Measurements from ENCODE around the gene HSF5. TPM values are rescaled to one million over a fixed set of nuclear protein-coding genes. Genes with fewer than 3 reads are reported as not detected.
A peak's percentile ranks its signal among the peaks of the same experiment; 100 is the strongest.

The HSF5 gene
- total and polyA plus RNA-seq, 2 donors (not counting 3 experiments of a cell fraction or from before 2014, with no cell fraction given), result 0.03 TPM; not detected in 1

- Histone ChIP-seq H3K79me2 (ENCODE audit: control insufficient read depth, insufficient read depth, low read length) (no peaks in the 10 kb centered on the region), H3K9me1 (replicated peaks; ENCODE audit: control insufficient read depth, extremely low read depth, insufficient read depth, low read length) (no peaks in the 10 kb centered on the region), H3K4me2 (ENCODE audit: insufficient read depth, low read length) (peak overlapping the region; percentile 18), H3K4me1 (ENCODE audit: control insufficient read depth, extremely low read depth, insufficient read depth, low read length) (peaks cover 18% of the 10 kb centered on the region), H4K20me1 (replicated peaks; ENCODE audit: control insufficient read depth, extremely low read depth, insufficient read depth, low read length) (no peaks in the 10 kb centered on the region), H3K9ac (replicated peaks; ENCODE audit: extremely low read depth, insufficient read depth, low read length) (no peak overlapping the region), H3K9me3 (replicated peaks; ENCODE audit: control insufficient read depth, insufficient read depth, low read length) (no peaks in the 10 kb centered on the region), H3K36me3 (ENCODE audit: control insufficient read depth in 2 of 2, extremely low read depth in 1 of 2, insufficient read depth in 2 of 2, low read length in 2 of 2) (peaks cover 0 to 20% of the 10 kb centered on the region in 2 experiments), H3K4me3 (replicated peaks in 1 of 3; ENCODE audit: insufficient read depth in 1 of 3, low read depth in 1 of 3, low read length in 3 of 3) (peak overlapping the region in 2 of 3 experiments; percentile 6 to 65), H3K27me3 (ENCODE audit: control insufficient read depth in 2 of 2, insufficient read depth in 2 of 2, low read length in 2 of 2) (no peaks in the 10 kb centered on the region), H2AFZ (ENCODE audit: low read depth, low read length) (peak overlapping the region; percentile 80), H3K27ac (ENCODE audit: insufficient read depth, low read depth, low read length) (no peak overlapping the region)
- CTCF ChIA-PET, result interaction anchor here (1.2 to 2.1 kb wide), 5 partner anchors 13 to 490 kb away, joined by 4 to 7 read pairs (median 6); partner anchors contain the start of gene HSF5
- dilution Hi-C loops (cut with MboI; ENCODE audit: extremely low pct_ligation_motif_present, low sequenced_read_pairs), result no loop called here
- intact Hi-C loops (cut with micrococcal nuclease), result loop anchor here (5.0 kb wide), 3 partner anchors 243 to 913 kb away; partner anchors contain the start of gene PPM1E
- BruUV-seq (replicated peaks), result no TSS peak
- TF ChIP-seq MAX (IDR thresholded peaks at IDR 0.05; ENCODE audit: insufficient read depth, insufficient read length) (no peak), MYC (IDR thresholded peaks at IDR 0.05; ENCODE audit: low read depth, low read length) (no peak), GATA2 (IDR thresholded peaks at IDR 0.05; ENCODE audit: insufficient read depth, insufficient read length, low read depth, low read length) (no peak), FOS (IDR thresholded peaks at IDR 0.05; ENCODE audit: borderline replicate concordance, insufficient read depth, low read length) (no peak), POLR2A (IDR thresholded peaks at IDR 0.05; ENCODE audit: low read depth, low read length) (no peak), CTCF (IDR thresholded peaks at IDR 0.05; ENCODE audit: extremely low read depth in 1 of 2, insufficient read depth in 1 of 2, low read depth in 1 of 2, low read length in 2 of 2) (no peak), JUN (IDR thresholded peaks at IDR 0.05; ENCODE audit: borderline replicate concordance, insufficient read depth, insufficient read length, low read depth) (no peak), EZH2 (IDR thresholded peaks at IDR 0.05; ENCODE audit: borderline replicate concordance, low read depth, low read length, severe bottlenecking) (no peak), POLR2AphosphoS5 (IDR thresholded peaks at IDR 0.05; ENCODE audit: insufficient read depth, low read depth, low read length) (no peak)
- POLR2A ChIA-PET, result interaction anchor here (3.0 kb wide), 1 partner anchor 117 kb away, joined by 27 read pairs; no protein-coding TSS in a partner anchor
- DNase-seq (ENCODE audit: low read depth, low spot score) (no peak), FAIRE-seq (no peak)
These were observed 26.6 kb upstream of the HSF5 start for GRCh38 chr17:58514770-58515157.
